Astrocyte of the cerebellum (primary cell): Measurements from ENCODE around the gene LRRC15.
A peak's percentile ranks its signal among the peaks of the same experiment; 100 is the strongest.

Experiments used
- DNase-seq: peaks from one replicate; pipeline ENCODE4 v3.0.0-alpha.2; 2011; ENCODE audit warnings: low read depth
- H3K4me3 ChIP-seq: 2 replicates; pipeline ENCODE4 v1.5.1; 2011; ENCODE audit warnings: mild to moderate bottlenecking, low read depth, low read length, moderate library complexity
- CTCF ChIP-seq: IDR thresholded peaks from 2 replicates; pipeline ENCODE4 v1.5.1; 2012; ENCODE audit warnings: low read length, low read depth, moderate library complexity, mild to moderate bottlenecking; ENCODE audit errors: missing control alignments
- in situ Hi-C: cut with HindIII; loops from 2 replicates; pipeline ENCODE4 v1.10.0; 2017; ENCODE audit warnings: low sequenced_read_pairs

Gene LRRC15

GRCh38 chr3:194401346-194401745 lies 31.8 kb upstream of the LRRC15 start:
- H3K4me3 ChIP-seq, result no peak overlapping the region
- in situ Hi-C loops, result no loop called here
- DNase-seq, result no peak
- TF ChIP-seq CTCF, result no peak

DNA sequence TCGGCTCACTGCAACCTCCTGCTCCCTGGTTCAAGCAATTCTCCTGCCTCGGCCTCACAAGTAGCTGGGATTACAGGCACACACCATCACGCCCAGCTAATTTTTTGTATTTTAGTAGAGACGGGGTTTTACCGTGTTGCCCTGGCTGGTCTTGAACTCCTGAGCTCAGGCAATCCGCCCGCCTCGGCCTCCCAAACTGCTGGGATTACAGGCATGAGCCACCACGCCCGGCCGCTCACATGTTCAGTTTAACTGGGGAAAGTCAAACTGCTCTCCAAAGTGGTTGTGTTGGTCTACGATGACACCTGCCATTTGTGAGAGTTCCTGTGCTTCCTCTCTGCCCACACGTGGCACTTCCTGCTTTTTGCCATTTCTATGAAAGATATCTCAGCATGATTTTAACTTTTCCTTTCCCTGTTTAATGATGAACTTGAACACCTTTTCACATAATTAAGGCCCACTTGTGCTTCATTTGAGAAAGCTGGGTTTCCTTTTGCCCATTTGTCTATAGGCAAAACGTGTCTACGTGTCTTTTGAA lies 30.4 kb upstream of the LRRC15 start:
- H3K4me3 ChIP-seq, result no peak overlapping the region
- no peak for DNase-seq
- no peak for TF ChIP-seq CTCF
- in situ Hi-C loops, result no loop called here

DNA sequence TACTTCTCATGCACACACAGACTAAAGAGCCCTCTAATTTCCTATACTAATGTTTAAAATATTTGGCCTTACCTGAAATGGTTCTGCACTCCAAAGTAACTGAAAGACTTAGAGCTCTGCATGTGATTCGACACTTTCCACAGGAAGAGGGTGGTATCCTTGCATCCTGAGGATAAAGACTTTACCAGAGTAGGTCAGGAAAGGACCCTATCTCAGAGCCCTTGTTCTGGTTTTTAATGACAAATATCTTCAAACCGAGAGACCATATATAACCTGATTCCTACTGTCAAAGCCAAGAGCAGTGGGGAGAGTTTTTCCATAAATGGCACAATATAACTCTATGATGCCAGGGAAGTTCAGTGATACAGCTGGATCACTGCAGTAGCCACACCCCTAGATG lies 29.6 kb upstream of the LRRC15 start, which contains the start of gene GP5:
TSS of gene GP5 (minus strand) at position 101 of the 400 bp plus-strand sequence. CDS start 984 bp downstream, outside the sequence.
- DNase-seq, result no peak
- TF ChIP-seq CTCF, result no peak
- peak within 1 kb of the TSS; percentile 21 for H3K4me3 ChIP-seq
- in situ Hi-C loops, result no loop called here

GRCh38 chr3:194397757-194398312 lies 28.3 kb upstream of the LRRC15 start:
- TF ChIP-seq CTCF, result no peak
- in situ Hi-C loops, result no loop called here
- DNase-seq, result no peak
- H3K4me3 ChIP-seq, result peak overlapping the region; percentile 21

- no peak for TF ChIP-seq CTCF
- in situ Hi-C loops, result no loop called here
- peak overlapping the region; percentile 21 for H3K4me3 ChIP-seq
- DNase-seq, result no peak
Observed at GRCh38 chr3:194396859-194397756, 27.6 kb upstream of the LRRC15 start.

DNA sequence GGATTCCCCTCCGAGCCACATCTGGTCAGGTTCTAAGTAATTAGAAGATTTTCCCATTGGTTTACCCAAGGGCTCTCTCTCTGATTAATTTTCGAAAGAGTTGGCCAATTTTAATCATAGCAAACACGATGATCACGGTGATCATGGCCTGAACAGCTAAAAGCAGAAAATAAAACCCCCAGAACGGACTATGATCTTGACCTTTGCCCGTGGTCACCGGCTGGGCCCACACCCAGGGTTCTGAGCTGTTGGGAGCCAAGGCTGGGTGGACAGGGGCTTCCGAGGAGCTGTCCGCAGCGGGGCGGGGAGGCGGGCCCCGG lies 27.0 kb upstream of the LRRC15 start:
- in situ Hi-C loops, result no loop called here
- no peak for TF ChIP-seq CTCF
- H3K4me3 ChIP-seq, result no peak overlapping the region
- DNase-seq, result no peak
